HG02642 (cell line): Measurements from ENCODE around the gene ERC1.

Source experiments
- ATAC-seq: cut with Tn5 transposase; IDR thresholded peaks from one replicate; pipeline ENCODE4 v1.9.1; 2021; ENCODE audit warnings: mild to moderate bottlenecking; ENCODE audit not compliant: unreplicated experiment, poor library complexity

The ERC1 gene

GRCh38 chr12:1534748-1535147 lies 543.7 kb downstream of the ERC1 start:
- ATAC-seq, result peak; percentile 36

DNA sequence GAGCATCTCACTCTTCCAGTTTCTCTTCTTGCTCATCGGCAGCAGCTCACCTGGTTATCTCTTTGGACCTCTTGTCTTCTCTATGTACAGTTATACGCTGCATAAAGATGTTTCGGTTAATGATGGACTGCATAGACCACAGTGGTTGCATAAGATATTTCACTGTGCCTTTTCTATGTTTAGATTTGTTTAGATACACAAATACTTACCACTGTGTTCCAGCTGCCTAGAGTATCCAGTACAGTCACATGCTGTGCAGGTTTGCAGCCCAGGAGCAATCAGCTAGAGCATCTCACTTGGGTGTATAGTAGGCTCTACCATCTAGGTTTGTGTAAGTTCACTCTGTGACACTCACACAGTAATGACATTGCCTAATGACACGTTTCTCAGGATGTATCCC lies 545.8 kb downstream of the ERC1 start:
- ATAC-seq, result no peak

- no peak for ATAC-seq
Measured at GRCh38 chr12:1539135-1539534, 548.1 kb downstream of the ERC1 start.

DNA sequence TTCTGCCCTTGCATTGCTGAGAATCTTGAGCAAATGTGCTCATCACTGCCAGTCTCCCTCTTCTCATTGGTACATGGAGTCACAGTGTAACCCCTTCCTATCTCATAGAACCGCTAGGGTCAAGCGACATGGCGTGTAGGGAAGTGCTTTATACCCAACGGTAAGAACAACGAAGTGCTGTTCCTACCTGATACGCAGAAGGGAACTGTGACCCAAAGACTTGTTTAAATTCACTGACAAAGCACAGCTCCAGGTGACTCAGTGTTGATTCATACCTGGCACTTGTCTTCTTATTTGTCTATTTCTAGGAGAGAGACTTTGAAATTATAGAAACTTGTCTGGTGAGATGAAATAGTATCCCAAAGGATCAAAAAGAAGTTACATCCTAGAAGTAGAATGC lies 549.7 kb downstream of the ERC1 start:
- ATAC-seq, result no peak

DNA sequence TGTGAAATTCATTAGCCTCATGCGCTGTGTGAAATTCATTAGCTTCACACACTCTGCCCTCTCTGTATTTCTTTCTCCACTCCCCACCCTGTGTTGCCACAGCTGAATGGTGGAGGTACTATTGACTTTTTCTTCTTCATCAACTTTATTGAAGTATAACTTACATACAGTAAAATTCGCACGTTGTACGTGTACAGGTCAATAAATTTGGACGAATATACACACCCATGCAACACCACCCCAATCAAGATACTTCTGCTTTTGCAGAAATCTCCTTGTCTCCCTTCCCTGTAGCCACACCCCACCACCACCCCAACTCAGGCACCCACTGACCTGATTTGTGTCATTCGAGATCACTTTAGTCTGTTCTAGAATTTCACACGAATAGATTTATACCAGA lies 551.6 kb downstream of the ERC1 start:
- no peak for ATAC-seq

GRCh38 chr12:1544996-1545700 lies 554.1 kb downstream of the ERC1 start:
- ATAC-seq, result no peak
